Testis (tissue), 3 donors: ENCODE data around the gene UBE2R2. TPM values are rescaled to one million over a fixed set of nuclear protein-coding genes. Genes with fewer than 3 reads are reported as not detected.

ENCODE experiments used
- DNase-seq: peaks from one replicate; pipeline ENCODE4 v3.0.0-alpha.2; 2019
- H3K27ac ChIP-seq, 2 donors: fragments of 200-600 bp; sonication (generic); one replicate each; pipeline ENCODE4 v1.5.1; 2019
- H3K27me3 ChIP-seq: fragments of 200-600 bp; sonication (generic); one replicate; pipeline ENCODE4 v1.5.1; 2019
- H3K36me3 ChIP-seq: fragments of 200-600 bp; sonication (generic); one replicate; pipeline ENCODE4 v1.5.1; 2017; ENCODE audit warnings: low read depth; ENCODE audit errors: missing control alignments
- H3K4me1 ChIP-seq: fragments of 200-600 bp; sonication (generic); one replicate; pipeline ENCODE4 v1.5.1; 2019
- H3K4me3 ChIP-seq, 2 donors: fragments of 200-600 bp; sonication (generic); one replicate each; pipeline ENCODE4 v1.5.1; 2017 to 2019
- H3K9me3 ChIP-seq: fragments of 200-600 bp; sonication (generic); one replicate; pipeline ENCODE4 v1.5.1; 2017
- CTCF ChIP-seq, 3 experiments: fragments of 450-650 bp in 2 of 3; fragments of 200-600 bp in 1 of 3; sonication (generic) in 1 of 3; IDR thresholded peaks; one replicate each; pipeline ENCODE4 v1.5.1; 2016 to 2019; ENCODE audit warnings: antibody characterized with exemption in 3 of 3, mild to moderate bottlenecking in 2 of 3, moderate library complexity in 1 of 3
- POLR2A ChIP-seq: fragments of 450-650 bp; IDR thresholded peaks from one replicate; pipeline ENCODE4 v1.6.1; 2017; ENCODE audit warnings: antibody characterized with exemption, mild to moderate bottlenecking, moderate library complexity
- WGBS, 2 donors: methylation state at CpG; one replicate each; pipeline ENCODE4 v1.1.5; 2018; 5-methylcytosine and 5-hydroxymethylcytosine counted together
- intact Hi-C: fragments of 100-400 bp; cut with DNase I; formaldehyde crosslinking; loops from one replicate; pipeline ENCODE4 v1.15.1; 2023; ENCODE audit warnings: low total_unique reads
- polyA plus RNA-seq: library from polyadenylated mRNA; stranded (reverse); fragments of 350-450 nt; fragmentation: Illumina TruSeq; extraction: RNeasy Lipid Tissue Mini Kit (QIAGEN cat#74804); gene quantifications from one replicate; pipeline ENCODE4 v1.2.3, GENCODE V29; 2014; ENCODE audit warnings: low read depth, low replicate concordance; ENCODE audit not compliant: insufficient read depth
- total RNA-seq, 2 donors: library from RNA; depleted of rRNA; stranded (reverse); fragments of >200 nt; gene quantifications; one replicate each; pipeline ENCODE4 v1.2.3, GENCODE V29; 2016

UBE2R2 gene
- total and polyA plus RNA-seq, 3 donors from 2014 or later: 50.2 to 85.7 (median 72.6) TPM

- Histone ChIP-seq H3K36me3 (no peaks in the 10 kb centered on the region), H3K9me3 (no peaks in the 10 kb centered on the region), H3K4me3 (no peak overlapping the region), H3K4me1 (peaks cover 9% of the 10 kb centered on the region), H3K27ac (no peak overlapping the region), H3K27me3 (no peaks in the 10 kb centered on the region)
- no peak for TF ChIP-seq CTCF (IDR thresholded peaks at IDR 0.05)
- intact Hi-C loops: no loop called here
- WGBS, 2 donors: 57 to 64% methylated on average over 5 of the region's 5 CpGs
- peak; percentile 46 for DNase-seq
These were observed 68.1 kb downstream of the UBE2R2 start for GRCh38 chr9:33884856-33885701.

- TF ChIP-seq CTCF (IDR thresholded peaks at IDR 0.05) (no peak), POLR2A (no peak)
- Histone ChIP-seq H3K27ac (no peak overlapping the region), H3K27me3 (no peaks in the 10 kb centered on the region), H3K36me3 (no peaks in the 10 kb centered on the region), H3K4me1 (peaks cover 9% of the 10 kb centered on the region), H3K4me3 (no peak overlapping the region), H3K9me3 (no peaks in the 10 kb centered on the region)
- intact Hi-C loops: no loop called here
- no peak for DNase-seq
- WGBS, 2 donors: 74 to 75% methylated on average over 2 of the region's 2 CpGs
These were observed 69.0 kb downstream of the UBE2R2 start for GRCh38 chr9:33885948-33886347.

- no peak for TF ChIP-seq POLR2A
- no peak for TF ChIP-seq CTCF (IDR thresholded peaks at IDR 0.05)
- intact Hi-C loops: no loop called here
These were observed 76.9 kb downstream of the UBE2R2 start for GRCh38 chr9:33893861-33894260.

GRCh38 chr9:33894316-33894715 is 77.4 kb downstream of the UBE2R2 start:
- no peak overlapping the region for H3K4me3 ChIP-seq
- H3K27me3 ChIP-seq: no peaks in the 10 kb centered on the region
- no peak for DNase-seq
- H3K4me1 ChIP-seq: no peaks in the 10 kb centered on the region
- TF ChIP-seq CTCF (IDR thresholded peaks at IDR 0.05) (no peak), POLR2A (no peak)
- no peaks in the 10 kb centered on the region for H3K9me3 ChIP-seq
- H3K27ac ChIP-seq: no peak overlapping the region
- intact Hi-C loops: no loop called here
- H3K36me3 ChIP-seq: no peaks in the 10 kb centered on the region

More at GRCh38 chr9:33893861-33894260, 76.9 kb downstream of the UBE2R2 start:
- no peaks in the 10 kb centered on the region for H3K36me3 ChIP-seq
- no peak for DNase-seq
- H3K27ac ChIP-seq: no peak overlapping the region
- H3K4me1 ChIP-seq: no peaks in the 10 kb centered on the region
- H3K9me3 ChIP-seq: no peaks in the 10 kb centered on the region
- no peak overlapping the region for H3K4me3 ChIP-seq
- H3K27me3 ChIP-seq: no peaks in the 10 kb centered on the region
